Skeletal muscle cell (primary cell): ENCODE measurements around the gene TTLL12.
"Not testable (repeated sequence)": the region's sequence is repeated elsewhere in the genome, so short reads cannot be mapped to it uniquely, and the experiment has no call there.

Experiments
- DNase-seq: peaks from one replicate; pipeline ENCODE4 v3.0.0-alpha.2; 2010; ENCODE audit warnings: low read depth
- H3K4me3 ChIP-seq: 2 replicates; pipeline ENCODE4 v1.5.1; 2011; ENCODE audit warnings: low read depth, mild to moderate bottlenecking, control low read depth, low read length, moderate library complexity

The TTLL12 gene

DNA sequence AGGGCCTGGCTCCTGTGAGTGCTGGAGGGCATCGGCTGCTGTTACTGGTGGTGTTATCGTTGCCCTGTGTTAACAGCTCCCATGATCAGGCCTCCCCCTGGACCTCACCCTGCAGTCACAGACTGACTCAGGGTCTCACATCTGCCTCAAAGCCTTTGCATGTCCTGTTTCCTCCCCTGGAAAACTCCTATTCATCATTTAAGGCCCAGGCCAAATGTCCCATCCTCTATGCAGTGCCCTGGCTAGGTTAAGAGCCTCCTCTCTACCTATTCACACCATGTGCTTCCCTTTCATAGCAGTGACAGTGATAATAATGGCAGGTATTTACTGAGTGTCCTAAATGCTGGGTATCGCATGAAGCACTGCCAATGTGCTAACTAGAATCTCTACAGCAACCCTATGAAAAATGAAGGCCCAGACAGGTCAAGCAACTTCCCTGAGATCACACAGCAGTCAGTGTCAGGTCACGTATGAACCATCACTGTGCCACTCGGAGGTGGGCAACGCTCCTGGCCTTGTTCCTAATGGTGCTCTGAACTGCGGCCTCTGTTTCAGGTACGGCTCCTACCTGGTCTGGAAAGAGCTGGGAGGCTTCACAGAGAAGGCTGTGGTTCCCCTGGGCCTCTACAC is 26.3 kb downstream of the TTLL12 start:
- DNase-seq = no peak
- no peak overlapping the region for H3K4me3 ChIP-seq

DNA sequence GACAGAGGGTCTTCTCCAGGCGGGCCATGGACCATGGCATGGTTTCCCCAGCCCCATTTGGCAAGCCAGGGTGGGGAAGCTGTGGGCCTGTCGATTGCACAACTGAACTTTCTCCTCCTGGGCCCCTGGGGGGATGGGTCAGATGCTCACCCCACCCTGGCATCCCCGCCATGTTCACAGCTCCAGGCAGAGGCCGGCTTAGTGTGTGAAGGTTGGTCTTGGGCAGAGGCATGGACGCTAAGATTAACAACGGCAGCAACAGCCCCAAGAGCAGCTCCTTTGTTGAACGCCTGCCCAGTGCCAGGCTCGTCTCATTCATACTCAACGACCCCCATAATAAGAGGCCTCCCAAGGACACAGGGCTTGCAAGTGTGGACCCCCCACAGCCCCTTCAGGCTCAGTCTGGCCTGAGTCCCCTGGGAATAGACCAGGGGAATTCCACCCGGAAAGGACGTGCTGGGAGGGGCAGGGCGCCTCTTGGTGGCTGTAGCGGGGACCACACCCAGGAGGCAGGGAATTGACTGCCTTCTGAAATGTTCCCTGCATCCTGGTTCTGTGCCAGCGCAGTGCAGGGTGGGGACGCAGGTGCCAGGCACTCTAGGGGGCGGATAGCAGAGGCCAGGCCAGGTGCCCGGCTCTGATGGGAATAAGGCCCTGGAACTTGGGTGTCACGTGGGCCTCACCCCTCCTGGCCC is 27.3 kb downstream of the TTLL12 start:
- H3K4me3 ChIP-seq = no peak overlapping the region
- no peak for DNase-seq

DNA sequence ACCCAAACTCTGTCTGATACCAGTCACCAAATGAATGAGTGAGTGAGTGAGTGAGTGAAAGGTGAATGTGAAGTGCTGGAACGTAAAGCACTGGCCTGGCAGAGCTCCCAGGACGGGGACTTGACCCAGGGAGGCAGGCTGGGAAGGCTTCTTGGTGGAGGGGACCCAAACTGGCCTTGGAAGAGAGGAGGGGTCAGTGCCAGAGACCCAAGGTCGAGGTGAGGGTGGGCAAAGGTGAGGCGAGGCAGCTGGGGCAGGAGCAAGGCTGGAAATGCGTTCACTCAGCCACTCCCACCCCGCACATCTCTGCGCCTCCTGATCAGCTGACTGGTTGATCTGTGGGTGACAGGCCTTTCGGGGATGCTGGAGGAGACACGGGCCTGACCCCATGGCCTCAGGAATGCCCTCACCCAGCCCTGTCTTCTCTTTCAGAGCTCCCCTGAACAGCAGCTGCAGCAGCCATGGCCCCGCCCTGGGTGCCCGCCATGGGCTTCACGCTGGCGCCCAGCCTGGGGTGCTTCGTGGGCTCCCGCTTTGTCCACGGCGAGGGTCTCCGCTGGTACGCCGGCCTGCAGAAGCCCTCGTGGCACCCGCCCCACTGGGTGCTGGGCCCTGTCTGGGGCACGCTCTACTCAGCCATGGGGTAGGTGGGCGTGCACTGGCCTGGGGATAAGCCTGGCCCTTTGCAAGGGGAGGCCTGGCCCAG is 28.0 kb downstream of the TTLL12 start:
- no peak overlapping the region for H3K4me3 ChIP-seq
- no peak for DNase-seq

DNA sequence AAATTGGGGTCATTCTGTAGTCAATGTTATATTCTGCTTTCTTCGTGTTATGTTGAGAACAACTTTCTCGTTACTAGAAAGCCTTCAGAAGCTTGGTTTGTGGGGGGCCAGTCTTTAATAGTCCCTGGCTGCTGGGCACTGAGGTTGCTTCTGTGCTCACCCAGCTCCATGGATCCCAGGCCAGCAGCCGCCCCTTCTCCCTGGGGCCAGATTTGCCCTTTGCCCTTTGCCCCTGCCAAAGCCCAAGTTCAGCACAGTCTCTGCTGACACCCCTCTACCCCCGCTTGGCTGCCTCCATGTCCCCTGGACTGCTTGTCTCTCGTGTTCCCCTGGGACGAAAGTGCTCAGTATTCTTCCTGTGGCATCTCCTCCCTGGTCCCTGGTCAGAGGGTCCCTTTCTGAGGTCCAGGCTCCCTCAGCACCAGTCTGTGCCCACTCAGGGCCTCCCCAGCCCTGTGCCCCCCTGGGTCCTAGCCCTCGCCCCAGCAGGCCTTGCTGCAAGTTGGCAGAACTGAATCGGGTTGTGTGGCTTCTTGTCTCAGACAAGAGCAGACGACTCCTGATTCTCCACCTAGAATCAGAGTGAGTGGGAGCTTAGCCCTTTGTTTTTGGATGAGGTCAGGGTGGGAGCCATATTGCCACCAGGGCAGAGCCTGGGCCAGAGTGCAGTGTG is 28.9 kb downstream of the TTLL12 start:
- no peak overlapping the region for H3K4me3 ChIP-seq
- DNase-seq = no peak

DNA sequence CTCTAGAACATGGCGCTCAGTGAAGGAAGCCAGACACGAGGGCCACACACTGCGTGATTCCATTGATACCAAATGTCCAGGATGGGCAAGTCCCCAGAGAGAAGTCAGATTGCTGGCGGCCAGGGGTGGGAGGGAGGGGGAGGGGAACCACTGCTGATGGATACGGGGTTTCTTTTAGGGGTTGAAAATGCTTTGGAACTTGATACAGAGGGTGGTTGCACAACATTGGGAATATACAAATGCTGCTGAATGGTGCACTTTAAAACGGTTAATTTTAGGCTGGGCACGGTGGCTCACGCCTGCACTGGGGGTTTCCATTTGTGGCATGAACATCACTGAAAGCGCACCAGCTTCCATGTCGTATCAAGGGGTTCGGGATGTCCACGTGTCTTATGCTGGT is 30.5 kb downstream of the TTLL12 start:
- no peak for DNase-seq
- H3K4me3 ChIP-seq = no peak overlapping the region

- no peak overlapping the region for H3K4me3 ChIP-seq
- no peak for DNase-seq
Measured at GRCh38 chr22:43155789-43156188, 31.1 kb downstream of the TTLL12 start.

GRCh38 chr22:43154887-43155536 is 31.9 kb downstream of the TTLL12 start:
- DNase-seq = no peak
- no peak overlapping the region for H3K4me3 ChIP-seq

DNA sequence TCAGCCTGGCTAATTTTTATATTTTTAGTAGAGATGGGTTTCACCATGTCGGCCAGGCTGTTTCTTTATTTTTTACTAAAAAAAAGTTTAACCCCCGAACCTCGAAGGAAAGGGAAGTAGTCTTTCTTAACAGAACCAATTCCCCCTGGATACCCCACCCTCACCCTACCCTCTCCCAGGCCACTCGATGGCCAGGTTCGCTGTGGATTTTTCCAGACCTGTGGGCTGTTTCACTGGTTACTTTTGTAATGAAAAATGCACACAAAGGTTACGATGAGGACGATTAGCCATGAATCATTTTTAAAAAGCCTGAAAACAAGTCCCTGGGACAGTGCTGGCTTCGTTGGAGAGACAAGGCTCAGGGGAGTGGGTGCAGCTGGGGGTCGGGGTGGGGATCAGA is 33.0 kb downstream of the TTLL12 start:
- no peak overlapping the region for H3K4me3 ChIP-seq
- DNase-seq = no peak

DNA sequence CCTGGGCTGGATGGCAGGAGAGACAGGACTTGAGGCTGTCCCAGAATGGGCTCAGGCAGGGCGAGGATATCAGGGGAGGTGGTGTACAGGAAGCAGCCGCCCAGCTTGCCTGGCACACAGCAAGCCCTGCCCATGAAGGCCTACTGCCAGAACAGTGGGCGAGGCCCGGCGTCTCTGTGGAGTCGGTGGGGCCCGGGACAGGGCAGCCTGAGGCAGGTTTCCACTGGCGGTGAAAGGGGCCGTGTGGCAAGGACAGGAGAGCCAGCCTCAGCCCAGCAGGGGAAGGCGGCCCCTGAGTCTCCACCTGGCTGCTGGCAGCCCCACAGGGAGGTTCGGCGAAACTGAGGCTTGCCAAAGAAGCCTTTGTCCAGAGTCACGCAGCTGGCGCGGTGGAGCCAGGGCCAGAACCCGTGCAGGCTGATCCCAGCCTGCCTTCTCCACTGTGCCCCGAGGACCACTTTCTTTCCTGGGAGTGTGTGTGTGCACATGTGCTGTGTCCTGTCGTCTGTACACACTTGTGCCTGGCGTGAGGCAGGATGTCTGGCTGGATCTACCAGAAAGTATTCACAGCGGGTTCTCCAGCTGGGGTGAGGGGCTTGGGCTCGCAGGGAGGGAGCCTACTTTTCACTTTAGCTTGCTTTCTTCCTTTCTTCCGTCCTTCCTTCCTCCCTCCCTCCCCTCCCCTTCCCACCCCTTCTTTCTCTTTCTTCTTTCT is 34.4 kb downstream of the TTLL12 start:
- no peak for DNase-seq
- peak overlapping the region; percentile 79 for H3K4me3 ChIP-seq

DNA sequence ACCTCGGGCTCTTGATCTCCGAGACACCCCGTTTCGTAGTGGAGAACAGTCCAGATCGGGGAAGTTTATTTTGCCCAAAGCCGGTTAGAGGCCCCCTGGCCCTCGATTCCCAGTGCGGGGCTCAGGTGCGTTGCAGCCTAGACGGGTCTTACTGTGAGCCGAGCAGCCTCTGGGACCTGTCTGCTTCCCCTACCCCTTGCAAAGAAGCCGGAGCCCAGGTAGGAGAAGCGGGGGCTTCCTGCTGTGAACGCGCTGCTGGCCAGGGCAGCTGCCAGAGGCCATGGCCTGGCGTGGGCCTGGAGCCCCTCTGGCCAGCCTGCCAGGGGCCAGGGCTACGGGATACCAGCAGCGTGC is 35.0 kb downstream of the TTLL12 start:
- H3K4me3 ChIP-seq = peak overlapping the region; percentile 79
- DNase-seq = no peak

- DNase-seq = no peak
- peak within 1 kb of the TSS; percentile 79 for H3K4me3 ChIP-seq
Measured at GRCh38 chr22:43151251-43152002, 35.5 kb downstream of the TTLL12 start, which contains the start of gene TSPO. TSPO (plus strand) TSS chr22:43151559; CDS start chr22:43159239, 7,680 bp downstream.

DNA sequence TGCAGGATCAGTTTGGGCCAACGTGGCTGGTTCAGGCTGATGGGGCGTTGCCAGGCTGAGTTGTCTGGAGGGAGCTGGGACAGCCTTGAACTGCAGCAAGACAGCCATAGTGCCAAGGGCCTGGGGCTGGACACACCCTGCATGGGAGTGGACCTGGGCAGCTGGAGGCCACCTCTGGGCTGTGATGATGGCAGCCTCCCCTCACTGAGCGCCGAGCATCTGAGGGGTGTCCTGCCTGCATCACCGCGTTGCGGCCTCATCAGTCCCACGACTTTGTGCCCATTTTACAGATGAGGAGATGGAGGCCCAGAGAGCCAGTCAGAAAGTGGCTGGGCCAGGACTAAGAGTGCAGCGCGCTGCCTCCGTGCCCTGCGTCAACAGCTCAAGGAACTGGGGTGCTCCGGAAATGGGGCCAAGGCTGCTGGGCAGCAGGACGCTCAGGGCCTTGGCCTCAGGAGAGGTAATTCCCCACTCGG is 36.2 kb downstream of the TTLL12 start:
- H3K4me3 ChIP-seq = peak overlapping the region; percentile 79
- no peak for DNase-seq

- no peak overlapping the region for H3K4me3 ChIP-seq
- no peak for DNase-seq
Measured at GRCh38 chr22:43148581-43148980, 38.4 kb downstream of the TTLL12 start.

DNA sequence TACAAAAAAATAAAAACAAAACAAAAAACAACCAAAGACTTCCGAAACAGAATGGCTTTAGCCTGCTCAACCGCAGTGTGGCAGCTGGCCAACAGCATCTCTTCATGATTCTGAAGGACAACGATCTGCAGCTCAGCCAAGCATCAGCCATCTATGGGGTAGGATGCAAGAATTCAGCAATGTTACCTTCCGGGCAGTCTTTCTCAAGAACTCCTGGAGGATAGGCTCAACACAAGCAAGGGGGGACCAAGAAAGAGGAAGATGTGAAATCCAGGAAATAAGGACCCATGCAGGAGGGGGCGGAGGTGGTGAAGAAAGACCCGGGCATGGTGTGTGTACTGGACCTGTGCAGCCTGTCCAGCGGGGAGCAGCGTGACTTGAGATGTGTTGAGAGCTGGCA is 39.1 kb downstream of the TTLL12 start:
- H3K4me3 ChIP-seq = no peak overlapping the region
- no peak for DNase-seq

DNA sequence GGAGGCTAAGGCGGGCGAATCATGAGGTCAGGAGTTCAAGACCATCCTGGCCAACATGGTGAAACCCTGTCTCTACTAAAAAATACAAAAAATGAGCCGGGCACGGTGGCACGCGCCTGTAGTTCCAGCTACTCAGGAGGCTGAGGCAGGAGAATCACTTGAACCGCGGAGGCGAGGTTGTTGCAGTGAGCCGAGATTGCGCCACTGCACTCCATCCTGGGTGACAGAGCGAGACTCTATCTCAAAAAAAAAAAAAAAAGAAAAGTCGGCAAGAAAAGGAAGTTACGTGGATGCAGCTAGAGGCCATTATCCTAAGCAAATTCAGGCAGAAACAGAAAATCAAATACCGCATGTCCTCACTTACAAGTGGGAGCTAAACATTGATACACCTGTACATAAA is 40.6 kb downstream of the TTLL12 start:
- H3K4me3 ChIP-seq, DNase-seq: not testable (repeated sequence)

DNA sequence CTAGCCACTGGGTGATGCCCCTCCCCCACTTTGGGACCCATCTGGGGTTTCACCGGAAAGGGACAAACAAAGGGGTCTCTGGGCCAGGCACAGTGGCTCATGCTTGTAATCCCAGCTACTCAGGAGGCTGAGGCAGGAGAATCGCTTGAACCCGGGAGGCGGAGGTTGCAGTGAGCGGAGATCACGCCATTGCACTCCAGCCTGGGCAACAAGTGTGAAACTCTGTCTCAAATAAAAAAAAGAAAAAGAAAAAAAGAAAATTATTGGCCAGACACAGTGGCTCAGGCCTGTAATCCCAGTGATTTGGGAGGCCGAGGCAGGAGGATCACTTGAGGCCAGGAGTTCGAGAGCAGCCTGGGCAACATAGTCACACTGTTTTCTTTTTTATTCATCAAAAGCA is 41.6 kb downstream of the TTLL12 start:
- not testable (repeated sequence) for H3K4me3 ChIP-seq, DNase-seq

GRCh38 chr22:43144949-43145348 is 42.0 kb downstream of the TTLL12 start:
- no peak for DNase-seq
- no peak overlapping the region for H3K4me3 ChIP-seq

GRCh38 chr22:43142880-43143562 is 43.9 kb downstream of the TTLL12 start, which contains the start of gene MCAT:
MCAT (minus strand) TSS chr22:43143398; CDS start chr22:43143348, 50 bp downstream.
- DNase-seq = no peak
- H3K4me3 ChIP-seq = peak within 1 kb of the TSS; percentile 93
